Right atrium auricular region (tissue), 2 donors: Measurements from ENCODE around the gene FNDC11. TPM values are rescaled to one million over a fixed set of nuclear protein-coding genes. Genes with fewer than 3 reads are reported as not detected.
"Not testable (repeated sequence)": the region's sequence is repeated elsewhere in the genome, so short reads cannot be mapped to it uniquely, and the experiment has no call there.

Experiments used
- DNase-seq: peaks from one replicate; pipeline ENCODE4 v3.0.0-alpha.2; 2019; ENCODE audit warnings: low spot score
- H3K27ac ChIP-seq, 2 donors: fragments of 200-600 bp; sonication (generic); 1 replicate in 1 of 2; 2 replicates in 1 of 2; pipeline ENCODE4 v1.5.1; 2016 to 2019
- H3K27me3 ChIP-seq, 2 donors: fragments of 200-600 bp; sonication (generic); one replicate each; pipeline versions ENCODE4 v1.5.1 to v1.6.0; 2017 to 2019
- H3K36me3 ChIP-seq: fragments of 200-600 bp; sonication (generic); one replicate; pipeline ENCODE4 v1.5.1; 2016
- H3K4me1 ChIP-seq, 2 donors: fragments of 200-600 bp; sonication (generic); one replicate each; pipeline versions ENCODE4 v1.5.1 to v1.6.0; 2017 to 2019
- H3K4me3 ChIP-seq, 2 donors: fragments of 200-600 bp; sonication (generic); 1 replicate in 1 of 2; 2 replicates in 1 of 2; pipeline ENCODE4 v1.5.1; 2017 to 2019; ENCODE audit warnings: mild to moderate bottlenecking in 1 of 2, moderate library complexity in 1 of 2
- H3K9me3 ChIP-seq, 2 donors: fragments of 200-600 bp; sonication (generic); one replicate each; pipeline ENCODE4 v1.5.1; 2019
- CTCF ChIP-seq, 2 donors: fragments of 200-600 bp; sonication (generic); IDR thresholded peaks; one replicate each; pipeline ENCODE4 v1.5.1; 2019; ENCODE audit warnings: antibody characterized with exemption in 2 of 2
- total RNA-seq, 2 donors: library from RNA; depleted of rRNA; stranded (reverse); fragments of >200 nt; gene quantifications; one replicate each; pipeline ENCODE4 v1.1.0, GENCODE V29; 2016

FNDC11 gene
- total RNA-seq, 2 donors from 2014 or later, result not detected

GRCh38 chr20:63568170-63568981 lies 14.4 kb downstream of the FNDC11 start:
- H3K4me1 ChIP-seq, result peaks cover 0 to 8% of the 10 kb centered on the region in 2 donors
- no peaks in the 10 kb centered on the region for H3K27me3 ChIP-seq
- H3K36me3 ChIP-seq, result peaks cover 33% of the 10 kb centered on the region
- no peak overlapping the region for H3K4me3 ChIP-seq
- no peak overlapping the region for H3K27ac ChIP-seq
- DNase-seq, result no peak
- TF ChIP-seq CTCF (IDR thresholded peaks at IDR 0.05), result no peak
- no peaks in the 10 kb centered on the region for H3K9me3 ChIP-seq

GRCh38 chr20:63568986-63569949 lies 15.3 kb downstream of the FNDC11 start:
- peaks cover 25% of the 10 kb centered on the region for H3K36me3 ChIP-seq
- TF ChIP-seq CTCF (IDR thresholded peaks at IDR 0.05), result no peak
- H3K4me3 ChIP-seq, result no peak overlapping the region
- H3K27ac ChIP-seq, result no peak overlapping the region
- DNase-seq, result no peak
- peaks cover 0 to 14% of the 10 kb centered on the region in 2 donors for H3K4me1 ChIP-seq
- no peaks in the 10 kb centered on the region for H3K27me3 ChIP-seq
- no peaks in the 10 kb centered on the region for H3K9me3 ChIP-seq

DNA sequence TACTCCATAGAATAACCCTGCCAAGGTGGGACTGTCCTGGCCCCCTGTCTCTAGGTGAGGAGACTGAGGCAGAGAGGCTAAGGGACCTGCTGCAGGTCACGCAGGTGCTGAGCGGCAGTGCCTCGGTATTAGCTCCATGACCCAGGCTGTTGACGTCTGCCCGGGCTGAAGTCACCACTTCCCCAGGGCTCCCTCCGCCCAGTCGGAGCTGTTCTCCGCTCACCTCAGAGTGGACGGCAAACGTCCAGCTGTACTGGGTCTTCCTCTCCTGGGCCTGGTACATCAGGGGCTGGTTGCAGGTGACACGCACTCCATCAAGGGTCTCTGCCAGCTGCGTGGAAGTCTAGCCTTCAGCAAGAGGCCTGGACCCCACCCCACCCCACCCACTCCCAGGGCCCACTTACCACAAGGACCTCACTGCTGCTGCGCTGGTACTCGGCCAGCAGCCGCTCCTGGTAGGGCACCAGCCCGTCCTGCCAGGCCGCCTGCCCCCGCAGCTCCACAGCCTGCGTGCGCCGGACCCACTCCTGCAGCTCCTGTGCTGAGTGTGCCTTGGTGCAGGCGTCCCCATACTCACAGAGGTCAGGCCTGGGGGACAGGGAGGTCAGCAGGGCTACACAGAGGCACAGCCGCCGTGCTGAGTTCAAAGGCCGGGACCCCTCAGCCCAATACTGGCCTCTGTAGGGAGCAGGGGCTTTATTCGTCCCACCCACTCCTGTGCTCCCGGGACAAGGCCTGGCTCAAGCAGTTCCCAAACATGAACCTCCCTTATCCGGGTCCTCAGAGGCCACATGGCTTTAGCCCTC lies 16.5 kb downstream of the FNDC11 start:
- Histone ChIP-seq H3K36me3 (peaks cover 13% of the 10 kb centered on the region), H3K27me3 (no peaks in the 10 kb centered on the region), H3K4me3 (no peak overlapping the region), H3K9me3 (no peaks in the 10 kb centered on the region), H3K4me1 (peaks cover 0 to 25% of the 10 kb centered on the region in 2 donors), H3K27ac (no peak overlapping the region)
- TF ChIP-seq CTCF (IDR thresholded peaks at IDR 0.05), result no peak
- DNase-seq, result no peak

GRCh38 chr20:63571087-63571478 lies 17.1 kb downstream of the FNDC11 start:
- not testable (repeated sequence) for H3K9me3 ChIP-seq, H3K36me3 ChIP-seq, H3K4me3 ChIP-seq, H3K27ac ChIP-seq, DNase-seq, H3K27me3 ChIP-seq
- peaks cover 0 to 25% of the 10 kb centered on the region in 2 donors for H3K4me1 ChIP-seq

- H3K27me3 ChIP-seq, result no peaks in the 10 kb centered on the region
- H3K4me1 ChIP-seq, result peaks cover 0 to 25% of the 10 kb centered on the region in 2 donors
- no peak overlapping the region for H3K27ac ChIP-seq
- peaks cover 9% of the 10 kb centered on the region for H3K36me3 ChIP-seq
- H3K4me3 ChIP-seq, result no peak overlapping the region
- DNase-seq, result no peak
- no peaks in the 10 kb centered on the region for H3K9me3 ChIP-seq
- no peak for TF ChIP-seq CTCF (IDR thresholded peaks at IDR 0.05)
Observed at GRCh38 chr20:63572071-63572787, 18.3 kb downstream of the FNDC11 start.
